NCI-H2227 (cell line): ENCODE data around the gene PSMD3.
A peak's percentile ranks its signal among the peaks of the same experiment; 100 is the strongest.

Experiments
- DNase-seq: peaks from one replicate; lab custom pipeline; 2025; ENCODE audit not compliant: unreplicated experiment; lab: John Stamatoyannopoulos, UW

Gene PSMD3

GRCh38 chr17:39960524-39961041 lies 20.0 kb upstream of the PSMD3 start:
- no peak for DNase-seq

- DNase-seq = no peak
These were observed 17.9 kb upstream of the PSMD3 start, which contains the start of gene GSDMA for GRCh38 chr17:39962642-39963220. Gene GSDMA, plus strand, starts transcription at chr17:39963004. Its CDS starts 2,684 bp downstream, at chr17:39965688.

- no peak for DNase-seq
These were observed 16.8 kb upstream of the PSMD3 start for GRCh38 chr17:39963829-39964228.

GRCh38 chr17:39965017-39965699 lies 15.4 kb upstream of the PSMD3 start:
- DNase-seq = no peak

GRCh38 chr17:39966771-39967170 lies 13.8 kb upstream of the PSMD3 start:
- no peak for DNase-seq

- no peak for DNase-seq
These were observed 11.8 kb upstream of the PSMD3 start for GRCh38 chr17:39968761-39969160.

- DNase-seq = no peak
These were observed 11.2 kb upstream of the PSMD3 start for GRCh38 chr17:39969375-39969774.

GRCh38 chr17:39970157-39970692 lies 10.4 kb upstream of the PSMD3 start:
- no peak for DNase-seq

GRCh38 chr17:39971076-39971603 lies 9.5 kb upstream of the PSMD3 start:
- no peak for DNase-seq

GRCh38 chr17:39972271-39972670 lies 8.3 kb upstream of the PSMD3 start:
- no peak for DNase-seq

- DNase-seq = no peak
These were observed 7.1 kb upstream of the PSMD3 start for GRCh38 chr17:39973496-39973895.

GRCh38 chr17:39974433-39974832 lies 6.2 kb upstream of the PSMD3 start:
- no peak for DNase-seq

- no peak for DNase-seq
These were observed 4.8 kb upstream of the PSMD3 start for GRCh38 chr17:39975801-39976200.

GRCh38 chr17:39979016-39979670 lies 1.5 kb upstream of the PSMD3 start:
- DNase-seq = no peak

- peak; percentile 50 for DNase-seq
These were observed 685 bp upstream of the PSMD3 start for GRCh38 chr17:39979893-39980350.

GRCh38 chr17:39981207-39981741 lies 667 bp downstream of the PSMD3 start:
- DNase-seq = no peak

- no peak for DNase-seq
These were observed 1.3 kb downstream of the PSMD3 start for GRCh38 chr17:39981766-39982375.

- DNase-seq = no peak
These were observed 7.7 kb downstream of the PSMD3 start for GRCh38 chr17:39988206-39988810.

- DNase-seq = no peak
These were observed 13.8 kb downstream of the PSMD3 start for GRCh38 chr17:39994448-39994847.

- no peak for DNase-seq
These were observed 14.8 kb downstream of the PSMD3 start for GRCh38 chr17:39995438-39995837.
